ENCODE data around the gene SCNN1A. TPM values are rescaled to one million over a fixed set of nuclear protein-coding genes. Genes with fewer than 3 reads are reported as not detected.

SCNN1A gene
- total and polyA plus RNA-seq, 2 of the 13 experiments (the other 11 are each of a cell fraction or from before 2014, with no cell fraction given): 1.5 to 14.6 TPM

GRCh38 chr12:6352193-6353173 is 22.9 kb downstream of the SCNN1A start:
- 65% methylated on average over 7 of the region's 9 CpGs for WGBS (ENCODE audit: low lambda C conversion rate)
- in situ Hi-C loops (cut with HindIII; ENCODE audit: extremely low pct_ligation_motif_present, low pct_unique_long_range_greater_than_20kb): no loop called here

GRCh38 chr12:6351622-6352021 is 23.7 kb downstream of the SCNN1A start:
- ChIA-PET CTCF (ENCODE audit: low intra/inter-chr PET ratio, low total read pairs) (no interaction called here), POLR2A (interaction anchor here (1.8 to 2.5 kb wide), 2 partner anchors 12 to 15 kb away, joined by 6 to 11 read pairs; no protein-coding TSS in a partner anchor)
- ATAC-seq (no peak), DNase-seq (ENCODE audit: low spot score) (no peak), FAIRE-seq (no peak)
- 85% methylated on average over 5 of the region's 5 CpGs for WGBS (ENCODE audit: low lambda C conversion rate)
- Histone ChIP-seq H3K79me2 (ENCODE audit: insufficient read depth, low read length) (no peaks in the 10 kb centered on the region), H4K20me1 (ENCODE audit: insufficient read depth, low read length) (no peaks in the 10 kb centered on the region), H3K4me1 (ENCODE audit: insufficient read depth, low read length) (peaks cover 48% of the 10 kb centered on the region), H3K27ac (ENCODE audit: extremely low read length, insufficient read depth, low read length) (no peak overlapping the region), H3K4me2 (ENCODE audit: low read depth, low read length) (no peak overlapping the region), H3K27me3 (ENCODE audit: control insufficient read depth in 1 of 2, insufficient read depth in 2 of 2, low read length in 2 of 2) (no peaks in the 10 kb centered on the region), H3K9me3 (ENCODE audit: low read length) (no peaks in the 10 kb centered on the region), H3K9ac (ENCODE audit: insufficient read depth, low read depth, low read length) (no peak overlapping the region), H2AFZ (ENCODE audit: low read length) (no peak overlapping the region), H3K36me3 (replicated peaks in 1 of 2; ENCODE audit: control insufficient read depth in 1 of 2, insufficient read depth in 2 of 2, low read length in 2 of 2) (no peaks in the 10 kb centered on the region), H3K4me3 (replicated peaks in 1 of 3; ENCODE audit: insufficient read depth in 1 of 3, low read depth in 2 of 3, low read length in 3 of 3) (no peak overlapping the region)
- no TSS peak for BruUV-seq (replicated peaks)
- intact Hi-C loops (cut with micrococcal nuclease; ENCODE audit: unreplicated experiment) (no loop called here), in situ Hi-C loops (cut with HindIII; ENCODE audit: extremely low pct_ligation_motif_present, low pct_unique_long_range_greater_than_20kb) (no loop called here)
- TF ChIP-seq ZMYM3 (CRISPR knock-in tag; IDR thresholded peaks at IDR 0.05): 0 out of 2 replicates have a peak, but pooled peaks have one; percentile 43
- TF ChIP-seq ZNF704 (CRISPR knock-in tag; IDR thresholded peaks at IDR 0.05; ENCODE audit: borderline replicate concordance): no peak
- TF ChIP-seq ZNF460 (CRISPR knock-in tag; IDR thresholded peaks at IDR 0.05; ENCODE audit: borderline replicate concordance): peak; percentile 83
- peak; percentile 63; the same call in 1 of the 2 replicates for TF ChIP-seq ZNF121 (CRISPR knock-in tag; IDR thresholded peaks at IDR 0.05)
- TF ChIP-seq BCL3 (CRISPR knock-in tag; IDR thresholded peaks at IDR 0.05): no peak

More at GRCh38 chr12:6352193-6353173, 22.9 kb downstream of the SCNN1A start:
- Histone ChIP-seq H3K9ac (ENCODE audit: insufficient read depth, low read depth, low read length) (no peak overlapping the region), H3K9me3 (ENCODE audit: low read length) (no peaks in the 10 kb centered on the region), H2AFZ (ENCODE audit: low read length) (no peak overlapping the region), H3K4me2 (ENCODE audit: low read depth, low read length) (no peak overlapping the region), H3K4me3 (replicated peaks in 1 of 3; ENCODE audit: insufficient read depth in 1 of 3, low read depth in 2 of 3, low read length in 3 of 3) (no peak overlapping the region), H3K36me3 (replicated peaks in 1 of 2; ENCODE audit: control insufficient read depth in 1 of 2, insufficient read depth in 2 of 2, low read length in 2 of 2) (no peaks in the 10 kb centered on the region), H3K27me3 (ENCODE audit: control insufficient read depth in 1 of 2, insufficient read depth in 2 of 2, low read length in 2 of 2) (no peaks in the 10 kb centered on the region), H3K79me2 (ENCODE audit: insufficient read depth, low read length) (no peaks in the 10 kb centered on the region), H4K20me1 (ENCODE audit: insufficient read depth, low read length) (no peaks in the 10 kb centered on the region), H3K27ac (ENCODE audit: extremely low read length, insufficient read depth, low read length) (no peak overlapping the region), H3K4me1 (ENCODE audit: insufficient read depth, low read length) (peaks cover 53% of the 10 kb centered on the region)
- TF ChIP-seq DNMT3B (CRISPR knock-in tag; conservative IDR thresholded peaks at IDR 0.05): no peak
- no peak for FAIRE-seq
- ChIA-PET POLR2A (interaction anchor here (1.8 to 2.5 kb wide), 2 partner anchors 11 to 16 kb away, joined by 6 to 11 read pairs; no protein-coding TSS in a partner anchor), CTCF (ENCODE audit: low intra/inter-chr PET ratio, low total read pairs) (no interaction called here)
- ATAC-seq: peak; percentile 12; the same call in 1 of the 3 replicates
- BruUV-seq (replicated peaks): no TSS peak
- no peak for DNase-seq (ENCODE audit: low spot score)
- intact Hi-C loops (cut with micrococcal nuclease; ENCODE audit: unreplicated experiment): no loop called here

Measured in HepG2 (cell line).